SIG-M5 treated with dmso at 0.1 percent for 504 hours (cell line): ENCODE data around the gene SLC39A9.
"Not testable (repeated sequence)": the region's sequence is repeated elsewhere in the genome, so short reads cannot be mapped to it uniquely, and the experiment has no call there.

Experiments
- DNase-seq: peaks from one replicate; lab custom pipeline; 2025; ENCODE audit not compliant: unreplicated experiment; lab: John Stamatoyannopoulos, UW

The SLC39A9 gene

DNA sequence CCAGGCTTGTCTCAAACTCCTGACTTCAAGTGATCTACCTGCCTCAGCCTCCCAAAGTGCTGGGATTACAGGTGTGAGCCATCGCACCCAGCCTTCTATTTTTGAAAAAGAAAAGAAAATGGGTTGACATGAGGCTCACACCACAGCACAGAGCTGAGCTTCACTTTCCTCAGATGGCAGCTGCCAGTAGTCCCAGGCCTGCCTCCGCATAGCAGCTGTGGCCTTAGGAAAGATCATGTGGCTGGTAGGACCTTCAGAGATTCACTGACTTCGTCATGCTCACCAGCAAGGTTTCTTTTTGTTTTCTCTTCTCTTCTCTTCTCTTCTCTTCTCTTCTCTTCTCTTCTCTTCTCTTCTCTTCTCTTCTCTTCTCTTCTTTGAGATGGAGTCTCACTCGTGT, 99.8 kb downstream of the SLC39A9 start:
- not testable (repeated sequence) for DNase-seq

DNA sequence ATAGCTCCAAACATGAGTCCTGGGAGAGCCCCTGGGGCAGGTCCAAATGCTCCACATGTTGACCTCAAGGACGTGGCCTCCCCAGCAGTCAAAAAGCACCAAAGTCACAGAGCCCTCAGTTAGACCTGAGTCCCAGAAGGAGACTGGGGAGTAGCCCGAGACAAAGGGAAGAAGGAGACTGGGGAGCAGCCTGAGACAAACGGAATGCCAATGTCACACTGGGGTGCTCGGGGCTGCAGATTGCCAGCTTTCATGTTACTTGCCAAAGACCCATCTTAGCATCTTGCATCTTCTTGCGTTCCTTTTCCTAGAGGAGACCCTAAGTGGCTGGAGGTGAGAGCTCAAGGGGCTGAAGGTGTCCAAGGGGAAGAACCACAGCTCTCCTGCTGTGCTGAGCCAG, 100.9 kb downstream of the SLC39A9 start:
- DNase-seq = no peak

DNA sequence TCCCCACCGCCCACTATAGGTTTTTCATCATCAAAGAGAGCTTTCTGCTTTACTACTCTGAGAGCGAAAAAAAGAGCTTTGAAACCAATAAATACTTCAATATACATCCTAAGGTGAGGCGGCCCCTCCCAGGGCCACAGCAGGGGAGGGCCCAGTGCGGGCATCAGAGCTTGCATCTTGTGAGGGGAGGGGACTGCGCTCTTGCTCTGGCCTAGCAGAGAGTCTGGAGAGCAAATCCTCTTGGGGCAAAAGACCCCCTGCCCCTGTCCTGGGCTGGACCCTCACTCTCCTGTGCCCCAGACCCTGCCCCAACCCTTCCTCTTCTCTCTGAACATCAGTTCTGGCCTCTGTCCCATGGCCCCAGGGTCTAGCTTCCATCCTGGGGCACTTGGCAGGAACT, 101.6 kb downstream of the SLC39A9 start:
- DNase-seq = no peak

GRCh38 chr14:69500736-69501135, 102.2 kb downstream of the SLC39A9 start:
- DNase-seq = no peak

- no peak for DNase-seq
Measured at GRCh38 chr14:69501423-69501838, 102.9 kb downstream of the SLC39A9 start.

GRCh38 chr14:69504775-69505174, 106.3 kb downstream of the SLC39A9 start:
- no peak for DNase-seq

DNA sequence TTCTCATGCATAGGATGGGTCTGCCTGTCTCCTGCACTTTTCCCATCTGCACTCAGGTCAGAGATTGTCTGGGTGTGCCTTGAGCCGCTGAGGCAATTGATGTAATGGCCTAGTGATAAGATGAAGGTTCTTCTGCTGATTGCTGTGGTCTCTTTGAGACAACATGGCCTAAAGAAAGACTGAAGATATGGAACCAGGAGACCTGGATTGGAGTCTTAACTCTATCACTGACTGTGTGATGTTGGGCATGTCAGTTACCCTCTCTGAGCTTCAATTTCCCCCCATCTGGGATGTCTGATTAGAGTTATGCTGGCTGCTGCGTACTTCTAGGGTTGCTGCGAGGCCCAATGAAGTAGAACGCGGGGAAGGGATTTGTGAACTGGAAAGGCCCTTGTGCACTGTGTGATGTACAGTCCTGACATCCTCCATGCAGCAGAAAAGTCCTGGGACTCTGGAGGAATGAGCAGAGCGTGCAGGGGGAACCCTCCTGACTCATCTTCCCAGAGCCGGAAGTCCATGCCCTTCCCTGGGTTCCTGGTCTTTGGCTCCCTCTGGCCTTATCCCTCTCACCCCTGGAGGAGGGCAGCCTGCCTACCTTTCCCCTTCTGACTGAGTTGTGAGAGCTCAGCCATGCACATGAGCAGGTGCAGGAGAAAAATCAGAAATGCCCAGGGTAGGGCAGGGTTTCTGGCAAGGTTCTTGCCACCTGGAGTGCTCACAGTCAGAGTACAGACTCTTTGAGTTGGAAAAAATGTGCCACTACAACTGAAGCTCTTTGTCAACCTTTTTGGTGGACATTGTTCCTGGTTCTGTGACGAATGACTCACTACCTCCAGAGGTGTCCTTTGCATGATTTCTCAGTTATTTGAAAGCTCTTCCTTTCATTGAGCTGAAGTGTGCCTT, 107.1 kb downstream of the SLC39A9 start:
- no peak for DNase-seq

- DNase-seq = no peak
Measured at GRCh38 chr14:69506241-69506595, 107.7 kb downstream of the SLC39A9 start.
